ENCODE data around the gene ZNHIT2.

- no peak for TF ChIP-seq SUZ12 (IDR thresholded peaks at IDR 0.05)
- no peak for TF ChIP-seq NFRKB (IDR thresholded peaks at IDR 0.05)
- TF ChIP-seq FOXA1 (IDR thresholded peaks at IDR 0.05), result no peak
- no peak for TF ChIP-seq FOXM1 (IDR thresholded peaks at IDR 0.05; ENCODE audit: borderline replicate concordance)
- TF ChIP-seq HDGF (IDR thresholded peaks at IDR 0.05; ENCODE audit: borderline replicate concordance), result no peak
- TF ChIP-seq BHLHE40 (IDR thresholded peaks at IDR 0.05; ENCODE audit: borderline replicate concordance), result no peak
- TF ChIP-seq, protein P1, sequence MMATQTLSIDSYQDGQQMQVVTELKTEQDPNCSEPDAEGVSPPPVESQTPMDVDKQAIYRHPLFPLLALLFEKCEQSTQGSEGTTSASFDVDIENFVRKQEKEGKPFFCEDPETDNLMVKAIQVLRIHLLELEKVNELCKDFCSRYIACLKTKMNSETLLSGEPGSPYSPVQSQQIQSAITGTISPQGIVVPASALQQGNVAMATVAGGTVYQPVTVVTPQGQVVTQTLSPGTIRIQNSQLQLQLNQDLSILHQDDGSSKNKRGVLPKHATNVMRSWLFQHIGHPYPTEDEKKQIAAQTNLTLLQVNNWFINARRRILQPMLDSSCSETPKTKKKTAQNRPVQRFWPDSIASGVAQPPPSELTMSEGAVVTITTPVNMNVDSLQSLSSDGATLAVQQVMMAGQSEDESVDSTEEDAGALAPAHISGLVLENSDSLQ (IDR thresholded peaks at IDR 0.05), result no peak
These were observed 50.1 kb downstream of the ZNHIT2 start for GRCh38 chr11:65067446-65067845.

Measured in HEK293T (cell line).